Body of pancreas (tissue), 4 donors: ENCODE data around the gene HECW1. TPM values are rescaled to one million over a fixed set of nuclear protein-coding genes. Genes with fewer than 3 reads are reported as not detected.

Source experiments
- ATAC-seq: fragments of 150-250 bp; one replicate; pipeline ENCODE4 v1.9.1; 2016
- DNase-seq, 4 donors: peaks; one replicate each; pipeline ENCODE4 v3.0.0-alpha.2; 2019
- H3K27ac ChIP-seq, 4 donors: fragments of 200-600 bp; sonication (generic); 1 replicate in 3 of 4; 2 replicates in 1 of 4; pipeline versions ENCODE4 v1.5.1 to v1.6.1; 2016 to 2019; ENCODE audit warnings: mild to moderate bottlenecking in 1 of 4, mixed read lengths in 1 of 4, moderate library complexity in 1 of 4
- H3K27me3 ChIP-seq, 2 donors: fragments of 200-600 bp; sonication (generic); one replicate each; pipeline ENCODE4 v1.6.0; 2016; ENCODE audit warnings: mild to moderate bottlenecking in 1 of 2
- H3K36me3 ChIP-seq, 2 donors: fragments of 200-600 bp; sonication (generic); replicated peaks in 1 of 2; 2 replicates each; pipeline ENCODE4 v1.5.1; 2016; ENCODE audit warnings: low read depth in 2 of 2; ENCODE audit not compliant: insufficient read depth in 1 of 2
- H3K4me1 ChIP-seq: fragments of 200-600 bp; sonication (generic); one replicate; pipeline ENCODE4 v1.6.0; 2016
- H3K4me3 ChIP-seq, 2 donors: fragments of 200-600 bp; sonication (generic); 1 replicate in 1 of 2; 2 replicates in 1 of 2; pipeline ENCODE4 v1.5.1; 2016 to 2019
- H3K9me3 ChIP-seq, 3 donors: fragments of 200-600 bp; sonication (generic); 1 replicate in 2 of 3; 2 replicates in 1 of 3; pipeline ENCODE4 v1.5.1; 2016
- CTCF ChIP-seq, 7 experiments: fragments of 450-650 bp in 4 of 7; fragments of 200-600 bp in 3 of 7; sonication (generic) in 3 of 7; IDR thresholded peaks; one replicate each; pipeline ENCODE4 v1.5.1; 2016 to 2019; ENCODE audit warnings: antibody characterized with exemption in 7 of 7
- POLR2A ChIP-seq, 3 donors: fragments of 450-650 bp; IDR thresholded peaks; one replicate each; pipeline ENCODE4 v1.6.1; 2016; ENCODE audit warnings: antibody characterized with exemption in 3 of 3, mild to moderate bottlenecking in 2 of 3
- WGBS, 2 donors: methylation state at CpG; one replicate each; pipeline ENCODE4 v1.1.5; 2017; 5-methylcytosine and 5-hydroxymethylcytosine counted together
- intact Hi-C: fragments of 100-400 bp; cut with DNase I; formaldehyde crosslinking; loops from one replicate; pipeline ENCODE4 v1.15.1; 2023
- microRNA-seq, 2 donors: library from miRNA; unstranded; fragments of <30 nt; microRNA quantifications; one replicate each; pipeline ENCODE4, GENCODE V29; 2016; ENCODE audit warnings: borderline number of aligned reads in 2 of 2, borderline replicate concordance in 2 of 2
- small RNA-seq: library from RNA; depleted of rRNA; stranded (forward); fragments of <200 nt; gene quantifications from one replicate; pipeline ENCODE3, GENCODE V24; 2016
- total RNA-seq, 2 donors: library from RNA; depleted of rRNA; stranded (reverse); fragments of >200 nt; gene quantifications; one replicate each; pipeline ENCODE4 v1.1.0, GENCODE V29; 2016

The HECW1 gene
- total RNA-seq, 2 donors from 2014 or later: under 0.01 TPM; not detected in 1

GRCh38 chr7:43612599-43613589, 500.4 kb downstream of the HECW1 start:
- no peak for DNase-seq
- WGBS, 2 donors: 80 to 84% methylated on average over 3 of the region's 3 CpGs
- TF ChIP-seq CTCF (IDR thresholded peaks at IDR 0.05): no peak
- TF ChIP-seq POLR2A (IDR thresholded peaks at IDR 0.05): no peak
- Histone ChIP-seq H3K27me3 (no peaks in the 10 kb centered on the region), H3K4me3 (no peak overlapping the region), H3K4me1 (peaks cover 4% of the 10 kb centered on the region), H3K36me3 (peaks cover 0 to 7% of the 10 kb centered on the region in 2 donors), H3K9me3 (no peaks in the 10 kb centered on the region), H3K27ac (no peak overlapping the region)
- ATAC-seq: no peak
- intact Hi-C loops: no loop called here

Small RNA genes within 50 kb of the gene (microRNA-seq; reads per million reads assigned to microRNA genes)
- gene MIR3943: 0 reads per million in 2 donors

Small RNA genes within 50 kb of the gene (small RNA-seq; reads per million reads assigned to genes)
- not detected for gene MIR3943
- gene RF00019: not detected
- gene RNU6-575P: not detected
- gene RNU7-35P: not detected

Other genes with a start within 250 kb of the HECW1 start
- 1 to 10 TPM; 4.9 to 6.0 TPM for gene C7orf25, start 200.6 kb upstream of the HECW1 start, total RNA-seq
- gene PSMA2, start 180.5 kb upstream of the HECW1 start, total RNA-seq: 10 to 100 TPM; 28.0 to 32.7 TPM
- gene MRPL32, start 180.3 kb upstream of the HECW1 start, total RNA-seq: 10 to 100 TPM; 15.5 to 25.7 TPM